Measurements from ENCODE around the gene CERCAM.

DNA sequence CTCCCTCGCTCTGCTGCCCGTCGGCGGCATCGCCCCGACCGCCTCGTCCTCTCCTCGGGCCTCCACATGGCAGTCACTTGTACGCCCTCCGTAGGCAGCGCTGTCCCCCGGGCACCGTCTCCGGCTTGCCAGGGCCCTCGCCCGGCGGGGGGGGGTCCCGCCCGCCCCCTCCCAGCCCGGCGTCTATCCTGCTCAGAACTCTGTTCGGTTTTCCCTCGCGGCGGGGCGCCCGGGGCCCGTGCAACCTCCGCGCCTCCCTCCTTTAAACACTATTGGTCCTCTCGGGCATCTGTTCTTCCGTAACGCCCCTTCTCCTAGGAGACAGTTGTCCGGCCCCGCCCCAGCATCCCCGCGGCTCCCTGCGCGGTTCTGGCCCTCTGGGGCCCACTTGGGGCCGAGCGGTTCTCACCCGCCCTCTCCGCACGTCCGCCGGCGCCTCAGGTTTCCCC is 36.0 kb downstream of the CERCAM start:
- no peak for TF ChIP-seq ZNF565 (CRISPR knock-in tag; conservative IDR thresholded peaks at IDR 0.05; ENCODE audit: low read depth)
- no peak for TF ChIP-seq ZFP3 (CRISPR knock-in tag; IDR thresholded peaks at IDR 0.05)
- TF ChIP-seq, protein P1, sequence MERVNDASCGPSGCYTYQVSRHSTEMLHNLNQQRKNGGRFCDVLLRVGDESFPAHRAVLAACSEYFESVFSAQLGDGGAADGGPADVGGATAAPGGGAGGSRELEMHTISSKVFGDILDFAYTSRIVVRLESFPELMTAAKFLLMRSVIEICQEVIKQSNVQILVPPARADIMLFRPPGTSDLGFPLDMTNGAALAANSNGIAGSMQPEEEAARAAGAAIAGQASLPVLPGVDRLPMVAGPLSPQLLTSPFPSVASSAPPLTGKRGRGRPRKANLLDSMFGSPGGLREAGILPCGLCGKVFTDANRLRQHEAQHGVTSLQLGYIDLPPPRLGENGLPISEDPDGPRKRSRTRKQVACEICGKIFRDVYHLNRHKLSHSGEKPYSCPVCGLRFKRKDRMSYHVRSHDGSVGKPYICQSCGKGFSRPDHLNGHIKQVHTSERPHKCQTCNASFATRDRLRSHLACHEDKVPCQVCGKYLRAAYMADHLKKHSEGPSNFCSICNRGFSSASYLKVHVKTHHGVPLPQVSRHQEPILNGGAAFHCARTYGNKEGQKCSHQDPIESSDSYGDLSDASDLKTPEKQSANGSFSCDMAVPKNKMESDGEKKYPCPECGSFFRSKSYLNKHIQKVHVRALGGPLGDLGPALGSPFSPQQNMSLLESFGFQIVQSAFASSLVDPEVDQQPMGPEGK (CRISPR knock-in tag; IDR thresholded peaks at IDR 0.05; ENCODE audit: borderline replicate concordance), result no peak
- TF ChIP-seq OSR1 (CRISPR knock-in tag; IDR thresholded peaks at IDR 0.05), result no peak
- TF ChIP-seq, protein P2, sequence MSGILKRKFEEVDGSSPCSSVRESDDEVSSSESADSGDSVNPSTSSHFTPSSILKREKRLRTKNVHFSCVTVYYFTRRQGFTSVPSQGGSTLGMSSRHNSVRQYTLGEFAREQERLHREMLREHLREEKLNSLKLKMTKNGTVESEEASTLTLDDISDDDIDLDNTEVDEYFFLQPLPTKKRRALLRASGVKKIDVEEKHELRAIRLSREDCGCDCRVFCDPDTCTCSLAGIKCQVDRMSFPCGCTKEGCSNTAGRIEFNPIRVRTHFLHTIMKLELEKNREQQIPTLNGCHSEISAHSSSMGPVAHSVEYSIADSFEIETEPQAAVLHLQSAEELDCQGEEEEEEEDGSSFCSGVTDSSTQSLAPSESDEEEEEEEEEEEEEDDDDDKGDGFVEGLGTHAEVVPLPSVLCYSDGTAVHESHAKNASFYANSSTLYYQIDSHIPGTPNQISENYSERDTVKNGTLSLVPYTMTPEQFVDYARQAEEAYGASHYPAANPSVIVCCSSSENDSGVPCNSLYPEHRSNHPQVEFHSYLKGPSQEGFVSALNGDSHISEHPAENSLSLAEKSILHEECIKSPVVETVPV (CRISPR knock-in tag; IDR thresholded peaks at IDR 0.05), result no peak
- TF ChIP-seq ARNTL (CRISPR knock-in tag; IDR thresholded peaks at IDR 0.05; ENCODE audit: borderline replicate concordance, low read depth), result no peak
